ENCODE measurements around the gene F11. TPM values are rescaled to one million over a fixed set of nuclear protein-coding genes. Genes with fewer than 3 reads are reported as not detected.

F11 gene
- total RNA-seq, 2 experiments from 2014 or later: not detected

- Mint-ChIP-seq H3K9me3 (peaks cover 6% of the 10 kb centered on the region), H3K36me3 (ENCODE audit: low read depth) (peaks cover 39% of the 10 kb centered on the region), H3K4me1 (ENCODE audit: low read depth) (no peaks in the 10 kb centered on the region), H3K27me3 (no peaks in the 10 kb centered on the region), H3K4me3 (no peak overlapping the region), H3K27ac (no peak overlapping the region)
- H3K36me3 ChIP-seq (ENCODE audit: insufficient read depth, low read length): peaks cover 4% of the 10 kb centered on the region
- ChIA-PET CTCF (no interaction called here), POLR2A (no interaction called here)
- no peak overlapping the region for H3K27ac ChIP-seq (ENCODE audit: low read depth in 1 of 2, low read length in 2 of 2)
- no peak for TF ChIP-seq CTCF (IDR thresholded peaks at IDR 0.05)
- H3K4me1 ChIP-seq (ENCODE audit: insufficient read depth, low read length): no peaks in the 10 kb centered on the region
- no peak for DNase-seq
- intact Hi-C loops (cut with DNase I, micrococcal nuclease): no loop called here
- no peak for ATAC-seq (ENCODE audit: poor library complexity)
- no peaks in the 10 kb centered on the region for H3K27me3 ChIP-seq (ENCODE audit: control insufficient read depth in 1 of 2, insufficient read depth in 2 of 2, low read length in 2 of 2)
- no peak overlapping the region for H3K4me3 ChIP-seq (ENCODE audit: low read length)
- H3K9me3 ChIP-seq (ENCODE audit: control insufficient read depth in 1 of 2, insufficient read depth in 1 of 2, low read length in 2 of 2): peaks cover 0 to 4% of the 10 kb centered on the region in 2 experiments
These were observed 15.9 kb upstream of the F11 start for GRCh38 chr4:186249785-186250754.

GRCh38 chr4:186250760-186251159 lies 15.2 kb upstream of the F11 start:
- H3K9me3 Mint-ChIP-seq: peaks cover 5% of the 10 kb centered on the region
- Histone ChIP-seq H3K36me3 (ENCODE audit: insufficient read depth, low read length) (peaks cover 4% of the 10 kb centered on the region), H3K27me3 (ENCODE audit: control insufficient read depth in 1 of 2, insufficient read depth in 2 of 2, low read length in 2 of 2) (no peaks in the 10 kb centered on the region), H3K4me3 (ENCODE audit: low read length) (no peak overlapping the region), H3K9me3 (ENCODE audit: control insufficient read depth in 1 of 2, insufficient read depth in 1 of 2, low read length in 2 of 2) (no peaks in the 10 kb centered on the region), H3K27ac (ENCODE audit: low read depth in 1 of 2, low read length in 2 of 2) (no peak overlapping the region), H3K4me1 (ENCODE audit: insufficient read depth, low read length) (no peaks in the 10 kb centered on the region)
- DNase-seq (no peak), ATAC-seq (ENCODE audit: poor library complexity) (no peak)
- H3K4me3 Mint-ChIP-seq: no peak overlapping the region
- H3K36me3 Mint-ChIP-seq (ENCODE audit: low read depth): peaks cover 38% of the 10 kb centered on the region
- intact Hi-C loops (cut with DNase I, micrococcal nuclease): no loop called here
- TF ChIP-seq CTCF (IDR thresholded peaks at IDR 0.05): no peak
- ChIA-PET CTCF (no interaction called here), POLR2A (no interaction called here)
- no peaks in the 10 kb centered on the region for H3K27me3 Mint-ChIP-seq
- no peaks in the 10 kb centered on the region for H3K4me1 Mint-ChIP-seq (ENCODE audit: low read depth)
- H3K27ac Mint-ChIP-seq: no peak overlapping the region

- ATAC-seq (ENCODE audit: poor library complexity): no peak
- Histone ChIP-seq H3K4me1 (ENCODE audit: insufficient read depth, low read length) (no peaks in the 10 kb centered on the region), H3K27ac (ENCODE audit: low read depth in 1 of 2, low read length in 2 of 2) (no peak overlapping the region), H3K27me3 (ENCODE audit: control insufficient read depth in 1 of 2, insufficient read depth in 2 of 2, low read length in 2 of 2) (no peaks in the 10 kb centered on the region), H3K36me3 (ENCODE audit: insufficient read depth, low read length) (peaks cover 6% of the 10 kb centered on the region), H3K9me3 (ENCODE audit: control insufficient read depth in 1 of 2, insufficient read depth in 1 of 2, low read length in 2 of 2) (no peaks in the 10 kb centered on the region), H3K4me3 (ENCODE audit: low read length) (no peak overlapping the region)
- H3K4me1 Mint-ChIP-seq (ENCODE audit: low read depth): no peaks in the 10 kb centered on the region
- intact Hi-C loops (cut with DNase I, micrococcal nuclease): no loop called here
- TF ChIP-seq CTCF (IDR thresholded peaks at IDR 0.05): no peak
- no peak overlapping the region for H3K27ac Mint-ChIP-seq
- no peak overlapping the region for H3K4me3 Mint-ChIP-seq
- no peaks in the 10 kb centered on the region for H3K9me3 Mint-ChIP-seq
- H3K36me3 Mint-ChIP-seq (ENCODE audit: low read depth): peaks cover 37% of the 10 kb centered on the region
- no peak for DNase-seq
- CTCF ChIA-PET: no interaction called here
- no peaks in the 10 kb centered on the region for H3K27me3 Mint-ChIP-seq
- POLR2A ChIA-PET: no interaction called here
These were observed 10.9 kb upstream of the F11 start for GRCh38 chr4:186255122-186255521.
